Right lobe of liver (tissue), 6 donors: ENCODE measurements around the gene CCNB1IP1. TPM values are rescaled to one million over a fixed set of nuclear protein-coding genes. Genes with fewer than 3 reads are reported as not detected.
A peak's percentile ranks its signal among the peaks of the same experiment; 100 is the strongest.
"Not testable (repeated sequence)": the region's sequence is repeated elsewhere in the genome, so short reads cannot be mapped to it uniquely, and the experiment has no call there.

Source experiments
- ATAC-seq, 4 donors: fragments of 200-7000 bp; cut with Tn5 transposase; one replicate each; pipeline ENCODE4 v1.9.1; 2020; ENCODE audit warnings: mild to moderate bottlenecking in 4 of 4, moderate library complexity in 4 of 4
- DNase-seq, 3 donors: peaks; one replicate each; pipeline ENCODE4 v3.0.0-alpha.2; 2020
- H3K27ac ChIP-seq, 3 donors: fragments of 200-600 bp; one replicate each; pipeline ENCODE4 v1.8.0; 2022
- H3K27me3 ChIP-seq, 2 donors: fragments of 200-600 bp; one replicate each; pipeline ENCODE4 v1.8.0; 2022
- H3K36me3 ChIP-seq, 4 donors: fragments of 200-600 bp; sonication (generic) in 1 of 4; one replicate each; pipeline versions ENCODE4 v1.5.1 to v1.8.0; 2017 to 2022; ENCODE audit warnings: control low read depth in 1 of 4
- H3K4me1 ChIP-seq, 4 donors: fragments of 200-600 bp; sonication (generic) in 1 of 4; one replicate each; pipeline versions ENCODE4 v1.5.1 to v1.8.0; 2017 to 2022; ENCODE audit warnings: control low read depth in 1 of 4
- H3K4me3 ChIP-seq, 3 donors: fragments of 200-600 bp; one replicate each; pipeline ENCODE4 v1.8.0; 2022
- H3K9me3 ChIP-seq, 4 donors: fragments of 200-600 bp; sonication (generic) in 1 of 4; one replicate each; pipeline versions ENCODE4 v1.5.1 to v1.8.0; 2017 to 2022; ENCODE audit warnings: control low read depth in 1 of 4
- POLR2A ChIP-seq: fragments of 450-650 bp; IDR thresholded peaks from one replicate; pipeline ENCODE4 v1.6.1; 2017; ENCODE audit warnings: antibody characterized with exemption, mild to moderate bottlenecking
- WGBS: methylation state at CpG from one replicate; pipeline ENCODE4 v1.1.6; 2018; ENCODE audit warnings: low coverage, low lambda C conversion rate; ENCODE audit not compliant: insufficient coverage; ENCODE audit errors: missing lambda C conversion rate; 5-methylcytosine and 5-hydroxymethylcytosine counted together
- intact Hi-C, 2 donors: fragments of 100-400 bp; cut with DNase I; formaldehyde crosslinking; loops; one replicate each; pipeline versions ENCODE4 v1.11.2 to v1.14.1; 2022
- total RNA-seq, 6 experiments: library from RNA; depleted of rRNA in 2 of 6; stranded (reverse); fragments of >200 nt in 2 of 6; fragmentation: NEBNext Ultra II Directional in 3 of 6; extraction: Animal tissue kit (Norgen Biotek cat#: 25700) in 3 of 6; gene quantifications; one replicate each; pipeline versions ENCODE4 v1.1.0 to v1.2.4, GENCODE V29; 2016 to 2023
- TF ChIP-seq, protein P1 (sequence below), 4 donors: fragments of 200-600 bp in 3 of 4; fragments of 450-650 bp in 1 of 4; IDR thresholded peaks; one replicate each; pipeline versions ENCODE4 v1.5.1 to v1.8.0; 2016 to 2022; ENCODE audit warnings: antibody characterized with exemption in 4 of 4, mild to moderate bottlenecking in 2 of 4
- donor health status: DM: no; HTN: yes; CAD: no.
- donor health status: DM: no; HTN: no; CAD: no.
- donor health status: DM: no; HTN: no; CAD: no.
- donor health status: DM: no; HTN: yes; CAD: no.
- donor health status: DM: no; HTN: yes; CAD: no.

Gene CCNB1IP1
- total RNA-seq, 6 experiments from 2014 or later: 15.7 to 55.5 (median 24.9) TPM

DNA sequence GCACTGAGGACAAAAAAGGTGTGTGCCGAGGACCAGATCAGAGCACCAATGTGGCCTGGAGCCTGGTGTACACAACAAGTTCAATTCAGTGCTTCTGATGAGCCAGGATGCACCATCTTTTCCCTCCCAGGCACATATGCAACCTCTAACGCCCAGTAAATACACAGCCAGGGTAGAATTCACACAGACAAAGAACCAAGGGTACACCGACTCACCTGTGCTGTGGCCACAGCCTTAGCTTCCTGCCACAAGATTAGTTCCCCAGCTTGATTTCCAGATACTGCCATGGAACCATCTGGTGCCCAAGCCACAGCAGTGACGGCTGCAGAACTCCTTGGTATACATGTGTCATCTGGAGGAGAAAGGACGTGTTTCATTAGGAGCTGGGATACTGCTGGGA lies 39.7 kb upstream of the CCNB1IP1 start:
- Histone ChIP-seq H3K4me3 (no peak overlapping the region), H3K36me3 (peaks cover 5 to 79% (median 52%) of the 10 kb centered on the region in 4 donors), H3K27ac (no peak overlapping the region), H3K27me3 (no peaks in the 10 kb centered on the region), H3K9me3 (no peaks in the 10 kb centered on the region), H3K4me1 (peaks cover 0 to 16% (median 0%) of the 10 kb centered on the region in 4 donors)
- 67% methylated on average over 2 of the region's 5 CpGs for WGBS
- DNase-seq (no peak), ATAC-seq (no peak)
- intact Hi-C loops: no loop called here
- TF ChIP-seq POLR2A: no peak
- TF ChIP-seq, protein P1, sequence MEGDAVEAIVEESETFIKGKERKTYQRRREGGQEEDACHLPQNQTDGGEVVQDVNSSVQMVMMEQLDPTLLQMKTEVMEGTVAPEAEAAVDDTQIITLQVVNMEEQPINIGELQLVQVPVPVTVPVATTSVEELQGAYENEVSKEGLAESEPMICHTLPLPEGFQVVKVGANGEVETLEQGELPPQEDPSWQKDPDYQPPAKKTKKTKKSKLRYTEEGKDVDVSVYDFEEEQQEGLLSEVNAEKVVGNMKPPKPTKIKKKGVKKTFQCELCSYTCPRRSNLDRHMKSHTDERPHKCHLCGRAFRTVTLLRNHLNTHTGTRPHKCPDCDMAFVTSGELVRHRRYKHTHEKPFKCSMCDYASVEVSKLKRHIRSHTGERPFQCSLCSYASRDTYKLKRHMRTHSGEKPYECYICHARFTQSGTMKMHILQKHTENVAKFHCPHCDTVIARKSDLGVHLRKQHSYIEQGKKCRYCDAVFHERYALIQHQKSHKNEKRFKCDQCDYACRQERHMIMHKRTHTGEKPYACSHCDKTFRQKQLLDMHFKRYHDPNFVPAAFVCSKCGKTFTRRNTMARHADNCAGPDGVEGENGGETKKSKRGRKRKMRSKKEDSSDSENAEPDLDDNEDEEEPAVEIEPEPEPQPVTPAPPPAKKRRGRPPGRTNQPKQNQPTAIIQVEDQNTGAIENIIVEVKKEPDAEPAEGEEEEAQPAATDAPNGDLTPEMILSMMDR (IDR thresholded peaks at IDR 0.05): no peak

DNA sequence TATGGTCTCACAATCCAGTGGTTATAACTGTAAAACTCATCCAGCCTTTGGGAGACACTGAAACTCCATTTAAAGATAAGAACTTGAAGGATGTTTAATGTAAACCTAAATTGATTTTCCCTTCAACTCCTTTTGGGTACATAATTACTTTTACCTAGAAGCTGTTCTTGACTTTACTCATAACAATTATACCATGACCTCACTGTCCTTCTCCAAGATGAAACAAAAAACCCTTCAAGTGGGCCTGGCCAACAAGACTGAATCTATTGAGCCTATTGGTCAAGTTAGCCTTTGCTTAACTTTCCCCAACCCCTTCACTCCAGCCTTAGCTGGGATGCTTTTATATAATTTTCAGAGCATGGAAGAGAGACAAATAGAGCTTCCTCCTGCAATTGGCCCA lies 32.8 kb upstream of the CCNB1IP1 start:
- TF ChIP-seq, protein P1 (IDR thresholded peaks at IDR 0.05): no peak
- no peak for TF ChIP-seq POLR2A
- ATAC-seq (no peak), DNase-seq (no peak)
- Histone ChIP-seq H3K4me3 (no peak overlapping the region), H3K4me1 (no peaks in the 10 kb centered on the region), H3K9me3 (no peaks in the 10 kb centered on the region), H3K27ac (no peak overlapping the region), H3K36me3 (peaks cover 5 to 50% (median 14%) of the 10 kb centered on the region in 4 donors), H3K27me3 (no peaks in the 10 kb centered on the region)
- intact Hi-C loops: no loop called here

DNA sequence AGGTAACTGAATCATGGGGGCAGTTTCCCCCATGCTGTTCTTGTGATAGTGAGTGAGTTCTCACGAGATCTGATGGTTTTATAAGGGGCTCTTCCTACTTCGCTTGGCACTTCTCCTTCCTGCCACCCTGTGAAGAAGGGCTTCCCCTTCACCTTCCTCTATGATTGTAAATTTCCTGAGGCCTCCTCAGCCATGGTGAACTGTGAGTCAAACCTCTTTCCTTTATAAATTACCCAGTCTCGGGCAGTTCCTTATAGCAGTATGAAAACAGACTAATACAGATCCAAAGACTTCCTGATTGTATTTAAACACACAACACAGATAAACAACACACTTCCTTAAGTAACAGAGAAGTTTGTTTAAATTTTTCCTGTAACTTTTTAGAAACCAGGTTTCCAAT lies 25.4 kb upstream of the CCNB1IP1 start:
- H3K36me3 ChIP-seq: peaks cover 0 to 46% (median 19%) of the 10 kb centered on the region in 4 donors
- H3K27me3 ChIP-seq, intact Hi-C loops, DNase-seq, H3K27ac ChIP-seq, H3K9me3 ChIP-seq, H3K4me1 ChIP-seq, H3K4me3 ChIP-seq, ATAC-seq: not testable (repeated sequence)
- 42% methylated on average over 3 of the region's 3 CpGs for WGBS

DNA sequence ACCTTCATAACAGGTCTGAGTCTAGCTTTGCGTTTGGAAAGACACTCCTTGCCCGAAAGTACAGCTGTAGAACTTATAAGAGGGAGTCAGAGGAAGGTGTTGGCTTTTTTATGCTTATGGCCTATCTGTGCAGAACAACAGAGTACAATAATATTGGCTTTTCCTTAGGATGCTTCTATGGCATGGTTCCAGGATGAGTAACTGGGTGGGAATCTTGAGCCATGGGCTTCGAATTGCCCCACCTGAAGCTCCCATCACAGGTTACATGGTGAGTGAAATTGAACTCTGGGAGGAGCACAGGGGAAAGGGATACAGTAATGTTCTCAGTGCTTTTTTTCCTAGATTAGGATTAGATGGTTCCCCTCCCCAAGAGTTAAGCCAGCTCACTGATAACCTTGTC lies 23.3 kb upstream of the CCNB1IP1 start:
- peaks cover 0 to 64% (median 23%) of the 10 kb centered on the region in 4 donors for H3K36me3 ChIP-seq
- no peaks in the 10 kb centered on the region for H3K9me3 ChIP-seq
- H3K4me3 ChIP-seq: no peak overlapping the region
- 83% methylated on average over 3 of the region's 3 CpGs for WGBS
- ATAC-seq (no peak), DNase-seq (no peak)
- H3K27me3 ChIP-seq: no peaks in the 10 kb centered on the region
- intact Hi-C loops: no loop called here
- TF ChIP-seq, protein P1 (IDR thresholded peaks at IDR 0.05): no peak
- H3K4me1 ChIP-seq: no peaks in the 10 kb centered on the region
- H3K27ac ChIP-seq: no peak overlapping the region

DNA sequence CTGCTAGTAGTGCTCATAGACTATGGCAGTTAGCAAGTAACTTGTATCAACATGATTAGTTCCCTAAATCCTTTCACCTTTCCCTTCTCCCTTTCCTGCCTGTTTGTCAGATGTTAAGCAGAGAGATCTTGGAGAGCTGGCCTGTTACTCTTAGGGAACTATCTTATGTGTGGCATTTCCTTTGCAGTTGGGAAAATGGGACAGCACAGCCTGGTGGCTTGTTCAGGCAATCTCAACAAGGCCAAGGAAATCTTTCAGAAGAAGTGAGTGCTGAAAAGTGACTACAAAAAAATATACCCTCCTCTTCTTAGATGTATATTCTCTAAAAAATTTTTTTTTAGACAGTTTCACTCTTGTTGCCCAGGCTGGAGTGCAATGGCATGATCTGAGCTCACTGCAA lies 17.8 kb upstream of the CCNB1IP1 start:
- H3K27ac ChIP-seq: no peak overlapping the region
- no peaks in the 10 kb centered on the region for H3K4me1 ChIP-seq
- intact Hi-C loops: no loop called here
- H3K27me3 ChIP-seq: no peaks in the 10 kb centered on the region
- H3K9me3 ChIP-seq: no peaks in the 10 kb centered on the region
- H3K4me3 ChIP-seq: no peak overlapping the region
- DNase-seq (no peak), ATAC-seq (peak in 3 of 4 donors; percentile 52 to 63 (median 52))
- TF ChIP-seq POLR2A: no peak
- TF ChIP-seq, protein P1 (IDR thresholded peaks at IDR 0.05): peak; percentile 31 to 42 (median 34)
- H3K36me3 ChIP-seq: peaks cover 0 to 71% (median 22%) of the 10 kb centered on the region in 4 donors
